ENCODE measurements around the gene MRPL45.
"Not testable (repeated sequence)": the region's sequence is repeated elsewhere in the genome, so short reads cannot be mapped to it uniquely, and the experiment has no call there.

The MRPL45 gene

GRCh38 chr17:38296834-38297517 lies at the start of gene MRPL45:
TSS of gene MRPL45 (plus strand) at chr17:38297168. CDS start at chr17:38297184, 16 bp downstream.
- DNase-seq (ENCODE audit: low read depth): peak; percentile 79
- peak within 1 kb of the TSS; percentile 61 for H3K4me3 ChIP-seq (ENCODE audit: control insufficient read depth, low read depth, low read length)

DNA sequence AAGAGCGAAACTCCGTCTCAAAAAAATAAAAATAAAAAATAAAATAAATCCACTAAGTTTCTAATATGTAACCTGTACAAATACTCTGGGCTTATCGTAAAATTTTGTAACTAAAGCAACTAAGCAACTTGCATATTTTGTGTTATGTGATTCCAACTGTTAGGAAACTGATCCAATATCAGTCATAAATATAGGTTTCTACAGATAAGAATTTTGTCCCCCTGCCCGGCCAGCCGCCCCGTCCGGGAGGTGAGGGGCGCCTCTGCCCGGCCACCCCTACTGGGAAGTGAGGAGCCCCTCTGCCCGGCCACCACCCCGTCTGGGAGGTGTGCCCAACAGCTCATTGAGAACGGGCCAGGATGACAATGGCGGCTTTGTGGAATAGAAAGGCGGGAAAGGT lies 43.8 kb upstream of the MRPL45 start:
- DNase-seq (ENCODE audit: low read depth); H3K4me3 ChIP-seq (ENCODE audit: control insufficient read depth, low read depth, low read length): not testable (repeated sequence)

DNA sequence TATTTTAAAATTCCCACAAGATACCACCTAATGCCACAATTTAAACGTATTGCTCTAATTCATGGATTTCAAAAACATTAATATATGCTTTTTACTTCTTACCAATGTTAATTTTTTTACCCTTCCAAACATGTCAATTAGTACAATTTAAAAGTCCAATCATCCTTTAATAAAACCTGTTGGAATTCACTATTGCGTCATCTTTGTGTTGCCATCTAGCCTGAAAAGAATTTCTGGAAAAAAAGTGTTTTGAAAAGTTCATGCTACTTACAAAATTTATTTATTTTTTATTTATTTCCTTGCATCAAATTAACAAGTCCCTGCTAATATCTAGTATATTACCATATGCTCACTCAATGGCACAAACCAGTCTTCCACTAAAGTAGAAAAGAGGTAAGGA lies 42.6 kb upstream of the MRPL45 start:
- H3K4me3 ChIP-seq (ENCODE audit: control insufficient read depth, low read depth, low read length): not testable (repeated sequence)

DNA sequence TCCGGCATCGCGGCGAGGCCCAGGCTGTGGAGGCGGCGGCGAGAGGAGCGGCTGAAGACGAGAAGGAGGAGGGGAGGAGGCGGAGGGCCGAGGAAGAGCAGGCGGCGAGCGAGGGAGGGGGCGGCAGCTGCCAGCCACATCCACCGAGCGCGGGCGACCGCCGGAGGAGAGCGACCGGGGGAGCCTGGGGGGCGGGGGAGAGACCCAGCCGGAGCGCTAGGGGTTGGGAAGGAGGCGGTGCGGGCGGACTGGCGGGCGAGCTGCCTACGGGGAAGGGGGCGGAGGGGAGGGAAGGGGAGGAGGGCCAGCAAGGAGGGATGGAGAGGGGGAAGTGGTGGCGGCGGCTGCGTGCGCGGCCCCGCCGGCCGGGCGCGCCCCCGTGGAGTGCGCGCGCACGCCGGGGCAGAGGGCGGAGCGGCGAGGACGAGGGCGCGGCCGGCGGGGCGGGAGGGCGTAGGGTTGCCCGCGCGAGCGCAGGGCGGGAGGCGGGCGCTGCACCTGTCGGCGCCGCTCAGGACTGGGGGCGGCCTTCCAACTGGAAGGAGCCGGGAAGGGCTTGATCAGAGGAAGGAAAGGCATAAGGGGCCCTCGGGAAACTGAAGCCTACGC lies 39.9 kb upstream of the MRPL45 start:
- DNase-seq (ENCODE audit: low read depth): peak; percentile 14
- H3K4me3 ChIP-seq (ENCODE audit: control insufficient read depth, low read depth, low read length): peak overlapping the region; percentile 35

More for the DNA sequence above, 42.6 kb upstream of the MRPL45 start:
- not testable (repeated sequence) for DNase-seq (ENCODE audit: low read depth)

GRCh38 chr17:38265974-38266506 lies 30.9 kb upstream of the MRPL45 start:
- not testable (repeated sequence) for DNase-seq (ENCODE audit: low read depth); H3K4me3 ChIP-seq (ENCODE audit: control insufficient read depth, low read depth, low read length)

DNA sequence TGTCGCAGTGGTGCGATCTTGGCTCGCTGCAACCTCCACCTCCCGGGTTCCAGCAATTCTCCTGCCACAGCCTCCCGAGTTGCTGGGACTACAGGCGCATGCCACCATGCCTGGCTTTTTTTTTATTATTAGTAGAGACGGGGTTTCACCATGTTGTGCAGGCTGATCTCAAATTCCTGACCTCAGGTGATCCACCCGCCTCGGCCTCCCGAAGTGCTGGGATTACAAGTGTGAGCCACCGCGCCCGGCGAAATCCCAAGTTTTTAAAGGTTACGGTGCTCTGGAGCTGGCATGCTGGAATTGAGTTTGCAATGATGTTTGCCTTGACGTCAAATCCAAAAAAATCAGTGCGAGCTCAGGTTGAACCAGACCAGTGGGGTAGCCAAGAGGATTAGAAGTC lies 30.4 kb upstream of the MRPL45 start:
- H3K4me3 ChIP-seq (ENCODE audit: control insufficient read depth, low read depth, low read length); DNase-seq (ENCODE audit: low read depth): not testable (repeated sequence)

GRCh38 chr17:38268138-38268537 lies 28.8 kb upstream of the MRPL45 start:
- H3K4me3 ChIP-seq (ENCODE audit: control insufficient read depth, low read depth, low read length); DNase-seq (ENCODE audit: low read depth): not testable (repeated sequence)

- not testable (repeated sequence) for DNase-seq (ENCODE audit: low read depth); H3K4me3 ChIP-seq (ENCODE audit: control insufficient read depth, low read depth, low read length)
These were observed 27.9 kb upstream of the MRPL45 start for GRCh38 chr17:38269045-38269444.

DNA sequence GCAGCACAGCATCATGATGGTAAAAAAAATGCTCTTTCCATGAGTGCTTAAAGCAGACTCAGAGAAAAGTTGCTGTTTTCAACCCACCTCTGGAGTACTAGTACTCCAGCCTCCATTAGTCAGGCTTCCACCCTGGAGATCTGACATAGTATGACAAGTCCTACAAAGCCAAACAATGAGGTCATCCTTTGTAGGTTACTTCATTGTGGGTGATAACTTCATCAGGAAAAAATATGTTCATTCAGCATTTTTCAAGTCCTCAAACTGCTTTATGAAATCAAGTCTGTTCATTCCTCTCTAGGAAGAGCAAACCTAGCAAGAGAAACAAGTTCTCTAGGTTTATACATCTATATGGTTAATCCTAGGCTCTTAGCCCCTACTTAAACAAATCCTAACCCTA lies 27.4 kb upstream of the MRPL45 start:
- not testable (repeated sequence) for H3K4me3 ChIP-seq (ENCODE audit: control insufficient read depth, low read depth, low read length)

GRCh38 chr17:38285994-38286393 lies 11.0 kb upstream of the MRPL45 start:
- DNase-seq (ENCODE audit: low read depth); H3K4me3 ChIP-seq (ENCODE audit: control insufficient read depth, low read depth, low read length): not testable (repeated sequence)

More for the DNA sequence above, 27.4 kb upstream of the MRPL45 start:
- DNase-seq (ENCODE audit: low read depth): not testable (repeated sequence)

GRCh38 chr17:38286501-38287091 lies 10.4 kb upstream of the MRPL45 start:
- DNase-seq (ENCODE audit: low read depth): peak; percentile 27
- not testable (repeated sequence) for H3K4me3 ChIP-seq (ENCODE audit: control insufficient read depth, low read depth, low read length)

GRCh38 chr17:38288217-38288827 lies 8.6 kb upstream of the MRPL45 start:
- not testable (repeated sequence) for DNase-seq (ENCODE audit: low read depth); H3K4me3 ChIP-seq (ENCODE audit: control insufficient read depth, low read depth, low read length)
- TF ChIP-seq, protein P1, sequence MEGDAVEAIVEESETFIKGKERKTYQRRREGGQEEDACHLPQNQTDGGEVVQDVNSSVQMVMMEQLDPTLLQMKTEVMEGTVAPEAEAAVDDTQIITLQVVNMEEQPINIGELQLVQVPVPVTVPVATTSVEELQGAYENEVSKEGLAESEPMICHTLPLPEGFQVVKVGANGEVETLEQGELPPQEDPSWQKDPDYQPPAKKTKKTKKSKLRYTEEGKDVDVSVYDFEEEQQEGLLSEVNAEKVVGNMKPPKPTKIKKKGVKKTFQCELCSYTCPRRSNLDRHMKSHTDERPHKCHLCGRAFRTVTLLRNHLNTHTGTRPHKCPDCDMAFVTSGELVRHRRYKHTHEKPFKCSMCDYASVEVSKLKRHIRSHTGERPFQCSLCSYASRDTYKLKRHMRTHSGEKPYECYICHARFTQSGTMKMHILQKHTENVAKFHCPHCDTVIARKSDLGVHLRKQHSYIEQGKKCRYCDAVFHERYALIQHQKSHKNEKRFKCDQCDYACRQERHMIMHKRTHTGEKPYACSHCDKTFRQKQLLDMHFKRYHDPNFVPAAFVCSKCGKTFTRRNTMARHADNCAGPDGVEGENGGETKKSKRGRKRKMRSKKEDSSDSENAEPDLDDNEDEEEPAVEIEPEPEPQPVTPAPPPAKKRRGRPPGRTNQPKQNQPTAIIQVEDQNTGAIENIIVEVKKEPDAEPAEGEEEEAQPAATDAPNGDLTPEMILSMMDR (IDR thresholded peaks at IDR 0.05; ENCODE audit: control insufficient read depth, insufficient read depth, low read depth, low read length, missing control alignments): peak; percentile 35

GRCh38 chr17:38289760-38290159 lies 7.2 kb upstream of the MRPL45 start:
- not testable (repeated sequence) for H3K4me3 ChIP-seq (ENCODE audit: control insufficient read depth, low read depth, low read length); DNase-seq (ENCODE audit: low read depth)

DNA sequence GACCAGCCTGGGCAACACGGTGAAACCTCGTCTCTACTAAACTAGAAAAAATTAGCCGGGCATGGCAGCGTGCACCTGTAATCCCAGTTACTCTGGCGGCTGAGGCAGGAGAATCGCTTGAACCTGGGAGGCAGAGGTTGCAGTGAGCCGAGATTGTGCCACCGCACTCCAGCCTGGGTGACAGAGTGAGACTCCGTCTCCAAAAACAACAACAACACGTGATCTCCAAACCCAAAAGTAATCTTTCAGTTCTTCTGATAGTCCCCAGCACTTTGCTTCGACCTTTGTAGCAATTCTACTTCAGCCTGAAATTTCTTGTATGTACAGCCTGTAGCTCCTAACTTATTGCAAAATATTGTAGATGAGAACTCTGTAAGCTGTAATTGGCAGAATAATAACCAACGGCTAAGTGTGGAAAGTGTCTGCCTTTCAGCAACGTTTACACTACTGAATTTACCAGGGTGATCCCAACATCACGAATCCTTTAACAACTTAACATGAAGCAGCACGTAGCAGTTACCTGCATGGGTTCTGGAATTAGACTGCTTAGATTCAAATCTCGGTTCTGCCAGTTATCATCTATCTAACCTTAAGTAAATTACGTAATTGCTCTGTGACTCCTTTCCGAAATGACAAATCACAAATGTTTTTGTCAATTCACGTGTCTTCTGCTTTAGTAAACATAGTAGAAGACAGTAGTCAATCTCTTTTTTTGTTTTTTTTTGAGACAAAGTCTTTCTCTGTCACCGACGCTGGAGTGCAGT lies 1.2 kb upstream of the MRPL45 start:
- DNase-seq (ENCODE audit: low read depth): not testable (repeated sequence)

More for the DNA sequence above, 1.2 kb upstream of the MRPL45 start:
- H3K4me3 ChIP-seq (ENCODE audit: control insufficient read depth, low read depth, low read length): not testable (repeated sequence)
